ENCODE data around the gene CNPY1. TPM values are rescaled to one million over a fixed set of nuclear protein-coding genes. Genes with fewer than 3 reads are reported as not detected.
A peak's percentile ranks its signal among the peaks of the same experiment; 100 is the strongest.

The CNPY1 gene
- total and polyA plus RNA-seq, 2 of the 8 experiments (the other 6 are each of a cell fraction or from before 2014, with no cell fraction given): not detected

DNA sequence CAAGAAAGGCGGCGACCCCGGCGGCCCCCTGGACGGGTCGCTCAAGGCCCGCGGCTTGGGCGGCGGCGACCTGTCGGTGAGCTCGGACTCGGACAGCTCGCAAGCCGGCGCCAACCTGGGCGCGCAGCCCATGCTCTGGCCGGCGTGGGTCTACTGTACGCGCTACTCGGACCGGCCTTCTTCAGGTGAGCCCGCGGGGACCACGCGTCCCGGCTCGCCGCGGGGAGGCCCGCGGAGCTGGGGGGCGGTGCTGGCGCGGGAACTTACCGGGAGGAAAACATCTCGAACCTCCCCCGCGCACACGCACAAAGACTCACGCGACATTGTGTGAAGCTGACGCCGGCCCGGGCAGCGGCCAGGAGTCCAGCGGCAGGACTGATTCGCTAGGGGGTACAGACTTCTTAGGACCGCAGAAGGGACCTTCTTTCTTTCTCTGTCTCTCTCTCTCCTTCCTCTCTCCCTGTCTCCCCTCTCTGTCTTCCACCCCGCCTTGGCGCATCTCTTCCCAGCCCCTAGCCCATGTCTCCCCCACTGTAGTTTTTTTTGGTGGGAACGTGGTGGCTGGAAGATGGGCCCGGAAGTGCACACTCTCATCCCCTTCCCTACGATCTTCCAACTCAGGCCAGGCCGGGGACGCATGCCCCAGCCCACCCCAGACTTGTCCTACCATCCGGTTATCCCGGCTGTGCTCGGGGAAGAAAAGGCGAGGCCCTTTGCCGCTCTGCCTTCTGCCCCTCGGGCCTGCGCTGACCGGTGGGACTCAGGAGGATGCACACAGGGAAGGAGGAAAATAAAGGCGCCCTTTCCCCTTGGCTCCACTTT, 87.3 kb downstream of the CNPY1 start (continued):
- TF ChIP-seq, protein P1, sequence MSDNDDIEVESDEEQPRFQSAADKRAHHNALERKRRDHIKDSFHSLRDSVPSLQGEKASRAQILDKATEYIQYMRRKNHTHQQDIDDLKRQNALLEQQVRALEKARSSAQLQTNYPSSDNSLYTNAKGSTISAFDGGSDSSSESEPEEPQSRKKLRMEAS (IDR thresholded peaks at IDR 0.05): peak; percentile 8; the same call in 1 of the 2 replicates
- TF ChIP-seq SP2 (IDR thresholded peaks at IDR 0.05; ENCODE audit: low read length): no peak

All from H1 (cell line).